ENCODE measurements around the gene BCR.
"Not testable (repeated sequence)": the region's sequence is repeated elsewhere in the genome, so short reads cannot be mapped to it uniquely, and the experiment has no call there.

BCR gene

GRCh38 chr22:23341942-23342695 lies 161.8 kb downstream of the BCR start:
- not testable (repeated sequence) for DNase-seq

- DNase-seq, result no peak
Measured at GRCh38 chr22:23351321-23351720, 171.0 kb downstream of the BCR start.

GRCh38 chr22:23353004-23353403 lies 172.7 kb downstream of the BCR start:
- no peak for DNase-seq

DNA sequence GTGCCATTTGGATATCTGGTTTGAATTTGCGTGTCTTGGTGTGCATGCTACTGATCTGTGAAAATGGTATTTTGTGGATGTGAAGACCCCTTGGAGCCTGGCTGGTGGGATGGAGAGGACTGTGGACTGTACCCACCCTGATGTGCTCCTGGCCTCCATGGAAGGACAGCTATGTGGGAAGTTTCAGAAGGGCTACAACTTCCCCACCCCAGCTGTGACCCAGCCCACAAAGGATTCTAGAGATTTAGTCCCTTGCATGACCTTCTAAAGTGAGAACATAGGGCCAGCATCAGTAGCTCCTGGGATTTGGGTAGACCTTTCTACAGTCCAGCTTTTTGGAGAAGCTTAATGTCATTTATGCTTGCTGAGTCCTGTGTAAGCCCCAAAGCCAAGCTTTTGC lies 173.4 kb downstream of the BCR start:
- no peak for DNase-seq

DNA sequence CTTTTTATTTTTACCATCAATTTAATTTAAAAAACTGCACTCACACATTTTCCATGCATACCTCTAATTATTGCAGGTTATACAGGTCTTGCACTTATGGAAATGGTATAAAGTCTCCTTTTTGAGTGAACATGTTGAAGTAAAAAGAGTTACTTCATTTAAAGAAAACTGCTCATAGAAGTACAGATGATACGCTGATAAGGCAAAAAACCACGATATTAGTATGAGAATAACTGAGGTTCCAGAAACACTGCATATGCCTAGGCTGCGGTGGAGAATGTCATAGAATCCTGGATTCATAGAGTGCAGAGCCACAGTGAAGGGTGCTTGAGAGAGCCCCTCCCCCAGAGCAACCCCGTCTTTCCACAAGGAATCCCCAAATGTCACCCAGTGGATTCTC lies 175.8 kb downstream of the BCR start:
- DNase-seq, result no peak

GRCh38 chr22:23357053-23357452 lies 176.7 kb downstream of the BCR start:
- no peak for DNase-seq

DNA sequence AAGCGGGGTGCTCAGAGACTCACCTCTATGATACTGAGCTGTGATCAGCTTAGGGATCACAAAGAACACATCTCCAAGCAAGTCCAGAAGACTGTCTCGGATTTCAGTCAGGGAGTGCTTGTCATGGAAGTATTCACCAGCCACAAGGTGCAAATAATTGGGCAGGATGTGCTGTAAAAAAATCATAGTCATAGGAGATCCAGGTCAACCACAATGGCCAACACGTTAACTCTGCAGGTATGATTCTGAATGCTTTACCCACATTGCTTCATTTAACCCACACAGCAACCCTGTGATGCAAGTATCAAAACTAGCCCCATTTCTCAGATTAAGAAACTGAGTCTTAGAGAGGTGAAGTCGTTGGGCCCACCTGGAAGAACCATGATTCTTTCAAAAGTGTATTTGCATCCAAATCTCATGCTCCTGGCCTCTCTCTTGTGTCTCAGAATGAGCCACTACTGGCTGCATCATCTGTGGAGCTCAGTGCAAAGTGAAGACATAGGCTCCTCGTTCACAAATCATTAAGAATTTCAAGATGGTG lies 179.3 kb downstream of the BCR start:
- DNase-seq, result no peak

GRCh38 chr22:23361676-23362075 lies 181.4 kb downstream of the BCR start:
- DNase-seq, result no peak

DNA sequence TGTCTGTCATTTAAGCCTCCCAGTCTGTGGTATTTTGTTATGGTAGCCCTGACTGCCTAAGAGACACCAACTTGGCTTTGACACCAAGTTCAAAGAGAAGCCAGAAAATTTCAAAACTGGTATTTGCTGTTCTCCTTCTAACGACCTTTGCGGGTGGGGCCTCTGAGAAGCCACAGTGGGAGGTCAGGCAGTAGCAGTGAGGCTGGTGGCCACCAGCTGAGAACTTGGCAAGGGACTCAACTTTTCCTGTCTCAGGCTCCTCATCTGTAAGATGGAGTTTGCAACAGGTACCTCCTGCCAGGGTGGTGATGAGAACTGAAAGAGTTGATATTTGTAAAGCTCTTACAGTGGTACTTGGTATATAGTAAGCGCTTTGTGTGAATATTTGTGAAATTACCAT lies 183.4 kb downstream of the BCR start:
- no peak for DNase-seq

GRCh38 chr22:23364389-23364788 lies 184.1 kb downstream of the BCR start:
- no peak for DNase-seq

DNA sequence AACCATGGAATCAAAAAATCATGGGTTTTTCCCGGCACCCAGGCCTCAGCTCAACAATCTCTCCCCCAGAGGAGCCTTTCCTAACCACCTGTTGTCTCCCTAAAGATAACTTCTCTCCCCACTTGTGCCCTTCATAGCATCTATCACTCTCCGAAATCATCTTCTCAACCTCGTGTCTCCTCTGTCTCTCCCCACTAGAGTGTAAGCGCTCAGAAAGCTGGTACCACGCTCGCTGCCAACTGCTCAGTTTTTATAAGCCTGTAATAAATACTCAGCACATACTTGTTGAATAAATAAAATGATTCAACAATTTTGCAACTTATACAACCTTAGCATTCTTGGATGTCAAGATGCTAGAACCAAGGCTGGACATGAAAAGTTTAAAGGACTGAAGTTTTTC lies 185.2 kb downstream of the BCR start:
- no peak for DNase-seq

DNA sequence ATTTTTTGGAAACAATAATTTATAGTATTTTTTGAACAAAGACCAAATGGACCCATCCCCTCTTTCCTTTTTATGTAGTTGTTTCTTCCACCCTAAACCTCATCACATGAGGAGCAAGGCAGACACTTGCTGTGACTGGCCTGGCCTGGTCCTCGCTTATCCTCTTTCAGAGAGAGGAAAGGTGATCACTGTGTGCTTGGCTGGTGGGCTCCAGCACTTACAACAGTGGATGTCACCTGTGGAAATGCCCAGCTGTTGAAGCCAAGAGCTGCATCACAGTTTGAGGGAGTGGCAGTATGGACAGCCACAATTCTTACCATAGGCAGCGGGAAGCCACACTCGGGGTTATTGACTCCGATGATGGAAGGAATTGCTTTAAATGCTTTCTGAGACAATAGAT lies 185.7 kb downstream of the BCR start:
- DNase-seq, result no peak

DNA sequence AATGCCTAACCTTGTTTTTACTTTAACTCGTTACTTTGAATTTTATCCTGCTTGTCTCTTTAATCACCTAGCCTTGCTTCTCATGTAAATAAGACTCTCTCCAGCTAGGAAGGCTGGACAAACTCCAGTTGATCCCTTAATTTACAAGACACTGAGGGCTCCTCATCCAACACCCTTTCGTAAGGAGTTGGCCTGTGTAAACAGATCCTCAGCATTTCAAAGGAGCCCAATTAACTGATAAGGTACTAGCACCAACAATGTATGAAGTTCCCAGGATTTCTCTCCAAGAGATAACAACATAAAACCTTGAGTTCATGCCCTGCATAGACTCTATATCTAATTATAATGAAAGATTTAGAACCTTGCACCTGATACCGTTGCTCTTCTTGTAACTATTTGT lies 186.9 kb downstream of the BCR start:
- not testable (repeated sequence) for DNase-seq

Data from 8988T (cell line).